GM23248 (cell line): ENCODE data around the gene SH3RF3.

Experiments
- EZH2 ChIP-seq: fragments of 200-600 bp; sonication (generic); IDR thresholded peaks from 2 replicates; pipeline ENCODE4 v1.6.1; 2018; ENCODE audit warnings: antibody characterized with exemption, mild to moderate bottlenecking; ENCODE audit not compliant: insufficient read depth, poor library complexity, severe bottlenecking
- EZH2phosphoT487 ChIP-seq: fragments of 200-600 bp; sonication (generic); IDR thresholded peaks from 2 replicates; pipeline ENCODE4 v1.6.1; 2018; ENCODE audit warnings: antibody characterized with exemption, moderate library complexity, mild to moderate bottlenecking, low read depth; ENCODE audit not compliant: insufficient read depth

- no peak for TF ChIP-seq EZH2
- TF ChIP-seq EZH2phosphoT487: no peak
Observed at GRCh38 chr2:109209412-109209811, 80.4 kb downstream of the SH3RF3 start.
